K562 (cell line): ENCODE data around the gene NXF1. TPM values are rescaled to one million over a fixed set of nuclear protein-coding genes. Genes with fewer than 3 reads are reported as not detected.

Experiments used
- ADNP ChIP-seq: fragments of 200-800 bp; sonication (Bioruptor generic); IDR thresholded peaks from 2 replicates; pipeline ENCODE4 v1.6.1; 2016; ENCODE audit warnings: missing genetic modification characterization, missing compliant biosample characterization
- C11orf30 ChIP-seq: fragments of 450-650 bp; IDR thresholded peaks from 2 replicates; pipeline ENCODE4 v1.6.1; 2016; ENCODE audit warnings: low read depth, mild to moderate bottlenecking
- CHD1 ChIP-seq: fragments of 200-600 bp; sonication (generic); IDR thresholded peaks from one replicate; pipeline ENCODE4 v1.6.1; 2012; ENCODE audit warnings: mild to moderate bottlenecking, moderate library complexity, low read length, inconsistent platforms
- CREB3L1 ChIP-seq: fragments of 450-650 bp; IDR thresholded peaks from 2 replicates; pipeline ENCODE4 v1.6.1; 2014; ENCODE audit warnings: low read depth, mild to moderate bottlenecking, moderate library complexity, borderline replicate concordance
- EP400 ChIP-seq: fragments of 450-650 bp; IDR thresholded peaks from 2 replicates; pipeline ENCODE4 v1.6.1; 2017; ENCODE audit warnings: antibody characterized with exemption, mild to moderate bottlenecking, moderate library complexity
- IRF1 ChIP-seq: sonication (generic); formaldehyde crosslinking; IDR thresholded peaks from 2 replicates; pipeline ENCODE4 v1.8.0; 2022; ENCODE audit warnings: missing genetic modification reagents, mild to moderate bottlenecking, borderline replicate concordance
- MBD1 ChIP-seq: fragments of 250-450 bp; sonication (Bioruptor Pico); IDR thresholded peaks from 2 replicates; pipeline ENCODE4 v1.8.0; 2022; ENCODE audit warnings: inconsistent platforms
- MCM5 ChIP-seq: fragments of 450-650 bp; IDR thresholded peaks from 2 replicates; pipeline ENCODE4 v1.6.1; 2016; ENCODE audit warnings: low read depth
- PCBP1 ChIP-seq: fragments of 200-400 bp; formaldehyde crosslinking; IDR thresholded peaks from 2 replicates; pipeline ENCODE4 v1.6.1; 2018; ENCODE audit warnings: mild to moderate bottlenecking, low read depth, low read length; ENCODE audit not compliant: poor library complexity, severe bottlenecking
- PYGO2 ChIP-seq: fragments of 450-650 bp; IDR thresholded peaks from 2 replicates; pipeline ENCODE4 v1.6.1; 2016; ENCODE audit warnings: mild to moderate bottlenecking, missing genetic modification characterization, moderate library complexity, missing compliant biosample characterization
- RHOXF2B ChIP-seq: fragments of 250-450 bp; sonication (Bioruptor Pico); conservative IDR thresholded peaks from 2 replicates; pipeline ENCODE4 v1.5.1; 2021
- RNF219 ChIP-seq: fragments of 250-450 bp; sonication (Bioruptor Pico); IDR thresholded peaks from 2 replicates; pipeline ENCODE4 v1.5.0; 2022; ENCODE audit warnings: mild to moderate bottlenecking
- TAF1 ChIP-seq: IDR thresholded peaks from 2 replicates; pipeline ENCODE4 v1.6.1; 2011; ENCODE audit warnings: mild to moderate bottlenecking, low read length, moderate library complexity; ENCODE audit not compliant: insufficient read depth, control insufficient read depth, severe bottlenecking; ENCODE audit errors: extremely low read depth
- TRIM24 ChIP-seq, 2 experiments: fragments of 450-650 bp; IDR thresholded peaks; 2 replicates each; pipeline ENCODE4 v1.6.1; 2016
- U2AF2 ChIP-seq: fragments of 200-400 bp; formaldehyde crosslinking; optimal IDR thresholded peaks from 2 replicates; pipeline ENCODE3; 2017; ENCODE audit warnings: low read depth, mild to moderate bottlenecking, low read length
- USF2 ChIP-seq: sonication (generic); formaldehyde crosslinking; IDR thresholded peaks from 2 replicates; pipeline ENCODE4 v1.5.0; 2020; ENCODE audit warnings: missing genetic modification reagents
- ZBTB26 ChIP-seq: fragments of 450-650 bp; formaldehyde crosslinking; IDR thresholded peaks from 2 replicates; pipeline ENCODE4 v1.4.0; 2022; ENCODE audit warnings: missing genetic modification characterization
- ZNF146 ChIP-seq: IDR thresholded peaks from one replicate; pipeline ENCODE4 v1.6.1; 2018; ENCODE audit warnings: missing compliant biosample characterization; ENCODE audit not compliant: unreplicated experiment
- ZNF24 ChIP-seq: fragments of 450-650 bp; IDR thresholded peaks from 2 replicates; pipeline ENCODE4 v1.6.1; 2016
- polyA plus RNA-seq, 8 experiments: library from polyadenylated mRNA; depleted of rRNA in 4 of 8; stranded (reverse) in 5 of 8; unstranded in 3 of 8; fragments of >200 nt; fragmentation: Nextera tagmentation in 2 of 8; fragmentation: Illumina TruSeq in 1 of 8; extraction: Ambion mirVana in 2 of 8; extraction: Trizol in 1 of 8; gene quantifications; 2 replicates each; pipeline versions ENCODE4 v1.2.1 to v1.2.3, GENCODE V29; 2011 to 2014; ENCODE audit warnings: inconsistent platforms in 1 of 8, missing spikeins in 1 of 8
- total RNA-seq, 7 experiments: library from RNA; depleted of rRNA in 6 of 7; stranded (reverse); fragments of >200 nt in 6 of 7; fragmentation: Illumina TruSeq in 2 of 7; extraction: Trizol in 2 of 7; gene quantifications; 2 replicates each; pipeline versions ENCODE4 v1.2.1 to v1.2.3, GENCODE V29; 2011 to 2021; ENCODE audit warnings: low replicate concordance in 1 of 7

The NXF1 gene
- total and polyA plus RNA-seq, 9 of the 15 experiments (the other 6 are each of a cell fraction or from before 2014, with no cell fraction given): 18.1 to 98.3 (median 35.8) TPM

GRCh38 chr11:62771144-62772021 lies 33.9 kb downstream of the NXF1 start, which contains the start of gene TAF6L (continued):
- peak; percentile 94 for TF ChIP-seq USF2 (CRISPR knock-in tag)
- 0 out of 4 replicates have a peak, but pooled peaks of 1 of the 2 experiments have one; percentile 16 for TF ChIP-seq TRIM24 (IDR thresholded peaks at IDR 0.05)
- peak; percentile 91 for TF ChIP-seq EP400
- no peak for TF ChIP-seq PYGO2
- TF ChIP-seq U2AF2: no peak
- TF ChIP-seq ZNF24: no peak
- peak; percentile 62 for TF ChIP-seq TAF1
- TF ChIP-seq ADNP (tag): no peak
- TF ChIP-seq RNF219 (CRISPR knock-in tag): no peak
- TF ChIP-seq MBD1 (CRISPR knock-in tag): no peak
- TF ChIP-seq CREB3L1: peak; percentile 40; the same call in 1 of the 2 replicates
- TF ChIP-seq IRF1 (CRISPR knock-in tag): no peak
- TF ChIP-seq ZBTB26 (CRISPR knock-in tag): no peak
- TF ChIP-seq CHD1: peak; percentile 8
- no peak for TF ChIP-seq MCM5
- TF ChIP-seq PCBP1: peak; percentile 92
- no peak for TF ChIP-seq RHOXF2B
- peak; percentile 80 for TF ChIP-seq C11orf30
- no peak for TF ChIP-seq ZNF146
